Dedifferentiated amniotic fluid mesenchymal stem cell (primary cell): Measurements from ENCODE around the gene ZNF600.
"Not testable (repeated sequence)": the region's sequence is repeated elsewhere in the genome, so short reads cannot be mapped to it uniquely, and the experiment has no call there.

Experiments used
- DNase-seq: peaks from one replicate; pipeline ENCODE4 v3.0.0-alpha.2; 2016; ENCODE audit errors: extremely low spot score

Gene ZNF600

DNA sequence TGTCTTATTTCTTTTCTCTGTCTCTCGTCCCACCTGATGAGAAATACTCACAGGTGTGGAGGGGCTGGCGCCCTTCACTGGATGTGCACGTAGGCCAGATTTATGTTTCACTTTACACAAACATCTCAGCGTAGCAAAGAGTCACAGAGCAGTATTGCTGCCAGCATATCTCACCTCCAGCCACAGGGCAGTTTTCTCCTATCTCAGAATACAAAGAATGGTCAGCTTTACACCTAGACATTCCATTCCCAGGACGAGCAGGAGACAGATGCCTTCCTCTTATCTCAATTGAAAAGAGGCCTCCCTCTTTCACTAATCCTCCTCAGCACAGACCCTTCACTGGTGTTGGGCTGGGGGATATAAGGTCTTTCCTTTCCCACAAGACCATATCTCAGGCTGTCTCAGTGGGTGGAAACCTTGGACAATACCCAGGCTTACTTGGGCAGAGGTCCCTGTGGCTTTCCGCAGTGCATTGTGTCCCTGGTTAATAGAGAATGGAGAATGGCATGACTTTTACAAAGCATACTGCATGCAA lies 44.6 kb downstream of the ZNF600 start:
- DNase-seq: no peak

- not testable (repeated sequence) for DNase-seq
Measured at GRCh38 chr19:52741371-52741770, 45.2 kb downstream of the ZNF600 start.

DNA sequence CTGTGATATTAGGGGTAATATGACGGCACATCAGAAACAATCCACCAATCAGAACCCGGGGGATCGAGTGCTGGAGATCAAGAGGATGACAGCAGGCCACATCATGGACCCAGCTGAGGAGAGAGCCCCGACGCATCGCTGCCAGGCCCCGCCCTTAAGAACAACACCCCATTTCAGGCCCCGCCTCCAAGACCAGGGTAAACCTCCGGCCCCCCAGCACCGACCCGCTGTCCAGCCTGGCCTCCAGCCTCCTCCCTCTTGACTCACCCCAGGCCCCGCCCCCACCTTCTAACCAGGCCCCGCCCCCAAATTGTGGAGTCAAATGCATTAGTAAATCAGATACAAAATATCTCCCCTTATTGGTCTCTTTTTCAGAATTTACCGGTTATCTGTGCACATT lies 47.0 kb downstream of the ZNF600 start:
- no peak for DNase-seq

GRCh38 chr19:52735734-52736133 lies 50.9 kb downstream of the ZNF600 start:
- DNase-seq: no peak

GRCh38 chr19:52734893-52735661 lies 51.5 kb downstream of the ZNF600 start, which contains the start of gene ZNF611:
TSS of gene ZNF611 (minus strand) at chr19:52735044. CDS start at chr19:52715894, 19,150 bp downstream.
- DNase-seq: peak; percentile 96

- DNase-seq: no peak
Measured at GRCh38 chr19:52734331-52734892, 52.2 kb downstream of the ZNF600 start.

GRCh38 chr19:52726051-52726450 lies 60.5 kb downstream of the ZNF600 start:
- not testable (repeated sequence) for DNase-seq

GRCh38 chr19:52725528-52725961 lies 61.0 kb downstream of the ZNF600 start:
- no peak for DNase-seq

- no peak for DNase-seq
Measured at GRCh38 chr19:52724701-52725514, 61.7 kb downstream of the ZNF600 start.

DNA sequence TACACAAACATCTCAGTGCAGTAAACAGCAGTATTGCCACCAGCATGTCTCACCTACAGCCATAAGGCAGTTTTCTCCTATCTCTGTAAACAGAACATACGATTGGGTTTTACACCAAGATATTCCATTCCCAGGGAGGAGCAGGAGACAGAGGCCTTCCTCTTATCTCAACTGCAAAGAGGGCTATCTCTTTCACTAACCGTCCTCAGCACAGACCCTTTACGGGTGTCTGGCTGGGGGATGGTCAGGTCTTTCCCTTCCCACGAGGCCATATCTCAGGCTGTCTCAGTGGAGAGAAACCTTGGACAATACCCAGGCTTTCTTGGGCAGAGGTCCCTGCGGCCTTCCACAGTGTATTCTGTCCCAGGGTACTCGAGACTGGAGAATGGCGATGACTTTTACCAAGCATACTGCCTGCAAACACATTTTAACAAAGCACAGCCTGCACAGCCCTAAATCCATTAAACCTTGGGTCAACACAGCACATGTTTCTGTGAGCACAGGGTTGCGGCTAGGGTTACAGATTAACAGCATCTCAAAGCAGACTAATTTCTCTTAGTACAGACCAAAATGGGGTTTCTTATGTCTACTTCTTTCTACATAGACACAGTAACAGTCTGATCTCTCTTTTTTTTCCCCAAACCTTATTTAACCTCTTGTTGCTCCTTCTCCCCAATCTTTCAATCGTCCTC lies 62.5 kb downstream of the ZNF600 start:
- DNase-seq: not testable (repeated sequence)

GRCh38 chr19:52722062-52723003 lies 64.3 kb downstream of the ZNF600 start:
- peak; percentile 86 for DNase-seq

DNA sequence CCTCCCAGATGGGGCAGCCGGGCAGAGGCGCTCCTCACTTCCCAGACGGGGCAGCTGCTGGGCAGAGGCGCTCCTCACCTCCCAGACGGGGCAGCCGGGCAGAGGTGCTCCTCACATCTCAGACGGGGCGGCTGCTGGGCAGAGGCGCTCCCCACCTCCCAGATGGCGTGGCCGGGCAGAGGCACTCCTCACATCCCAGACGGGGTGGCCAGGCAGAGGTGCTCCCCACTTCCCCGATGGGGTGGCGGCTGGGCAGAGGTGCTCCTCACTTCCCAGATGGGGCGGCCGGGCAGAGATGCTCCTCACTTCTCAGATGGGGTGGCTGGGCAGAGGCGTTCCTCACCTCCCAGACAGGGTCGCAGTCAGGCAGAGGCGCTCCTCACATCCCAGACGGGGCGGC lies 66.0 kb downstream of the ZNF600 start:
- DNase-seq: not testable (repeated sequence)

GRCh38 chr19:52716522-52716921 lies 70.1 kb downstream of the ZNF600 start:
- no peak for DNase-seq

GRCh38 chr19:52715902-52716301 lies 70.7 kb downstream of the ZNF600 start:
- DNase-seq: not testable (repeated sequence)

DNA sequence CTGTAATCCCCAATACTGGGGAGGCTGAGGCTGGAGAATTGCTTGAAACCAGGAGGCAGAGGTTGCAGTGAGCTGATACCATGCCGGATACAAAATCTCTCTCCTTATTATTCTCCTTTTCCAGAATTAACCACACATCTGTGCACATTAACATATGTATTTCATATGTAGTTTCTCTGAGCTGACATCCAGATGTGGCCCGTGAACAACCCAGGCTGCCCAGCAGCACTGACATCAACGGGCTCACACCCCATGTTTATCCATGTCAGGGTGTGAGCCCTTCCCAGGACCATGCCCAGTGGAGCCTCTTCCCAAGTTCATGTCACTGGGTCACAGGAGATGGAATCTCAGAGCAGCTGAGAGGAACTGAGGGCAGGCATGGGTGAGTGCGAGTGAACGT lies 71.3 kb downstream of the ZNF600 start:
- not testable (repeated sequence) for DNase-seq
